ENCODE measurements around the gene PAQR4.

DNA sequence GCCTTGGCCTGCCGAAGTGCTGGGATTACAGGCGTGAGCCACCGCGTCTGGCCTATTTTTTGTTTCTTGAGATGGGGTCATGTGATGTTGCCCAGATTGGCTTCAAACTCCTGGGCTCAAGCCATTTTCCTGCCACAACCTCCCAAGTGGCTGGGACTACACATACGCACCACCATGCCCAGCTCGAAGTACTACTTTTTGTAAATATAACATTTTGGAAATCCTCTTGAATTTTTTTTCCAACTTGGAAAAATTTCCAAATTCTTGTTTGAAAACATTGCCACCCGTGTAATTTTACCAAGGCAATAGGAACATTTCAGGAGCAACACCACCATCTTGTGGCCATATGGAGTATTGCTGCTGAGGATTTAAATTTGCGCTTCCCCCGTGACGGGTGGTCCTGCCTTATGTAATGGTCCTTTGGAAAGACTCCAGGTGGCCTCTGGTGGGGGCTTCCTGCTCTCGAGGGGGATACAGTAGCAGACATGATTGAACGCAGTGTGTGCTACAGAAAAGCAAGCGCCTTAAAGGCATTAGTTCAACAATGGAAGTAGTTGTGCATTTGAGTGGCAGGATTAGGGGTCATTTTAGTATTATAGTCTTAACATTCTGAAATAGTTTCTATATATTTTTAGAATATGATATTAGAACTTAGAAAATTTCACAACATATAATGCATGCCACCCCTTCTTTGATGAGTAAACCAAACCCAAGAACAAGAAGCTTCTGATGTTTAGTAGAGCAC, 49.5 kb upstream of the PAQR4 start:
- TF ChIP-seq, protein P1, sequence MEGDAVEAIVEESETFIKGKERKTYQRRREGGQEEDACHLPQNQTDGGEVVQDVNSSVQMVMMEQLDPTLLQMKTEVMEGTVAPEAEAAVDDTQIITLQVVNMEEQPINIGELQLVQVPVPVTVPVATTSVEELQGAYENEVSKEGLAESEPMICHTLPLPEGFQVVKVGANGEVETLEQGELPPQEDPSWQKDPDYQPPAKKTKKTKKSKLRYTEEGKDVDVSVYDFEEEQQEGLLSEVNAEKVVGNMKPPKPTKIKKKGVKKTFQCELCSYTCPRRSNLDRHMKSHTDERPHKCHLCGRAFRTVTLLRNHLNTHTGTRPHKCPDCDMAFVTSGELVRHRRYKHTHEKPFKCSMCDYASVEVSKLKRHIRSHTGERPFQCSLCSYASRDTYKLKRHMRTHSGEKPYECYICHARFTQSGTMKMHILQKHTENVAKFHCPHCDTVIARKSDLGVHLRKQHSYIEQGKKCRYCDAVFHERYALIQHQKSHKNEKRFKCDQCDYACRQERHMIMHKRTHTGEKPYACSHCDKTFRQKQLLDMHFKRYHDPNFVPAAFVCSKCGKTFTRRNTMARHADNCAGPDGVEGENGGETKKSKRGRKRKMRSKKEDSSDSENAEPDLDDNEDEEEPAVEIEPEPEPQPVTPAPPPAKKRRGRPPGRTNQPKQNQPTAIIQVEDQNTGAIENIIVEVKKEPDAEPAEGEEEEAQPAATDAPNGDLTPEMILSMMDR (conservative IDR thresholded peaks at IDR 0.05 in 1 of 2, IDR thresholded peaks at IDR 0.05 in 1 of 2; ENCODE audit: extremely low read depth in 1 of 2, insufficient read depth in 1 of 2, low read depth in 1 of 2, low read length in 2 of 2): peak; percentile 77 to 80
- TF ChIP-seq EZH2 (IDR thresholded peaks at IDR 0.05; ENCODE audit: borderline replicate concordance, low read length): no peak
